Skeletal muscle cell (primary cell): ENCODE measurements around the gene CHN2.

ENCODE experiments used
- DNase-seq: peaks from one replicate; pipeline ENCODE4 v3.0.0-alpha.2; 2010; ENCODE audit warnings: low read depth
- H3K4me3 ChIP-seq: 2 replicates; pipeline ENCODE4 v1.5.1; 2011; ENCODE audit warnings: low read depth, mild to moderate bottlenecking, control low read depth, low read length, moderate library complexity

CHN2 gene

GRCh38 chr7:29214056-29214455 is 19.5 kb downstream of the CHN2 start:
- DNase-seq, result no peak
- no peak overlapping the region for H3K4me3 ChIP-seq

- no peak for DNase-seq
- no peak overlapping the region for H3K4me3 ChIP-seq
Observed at GRCh38 chr7:29214816-29215215, 20.2 kb downstream of the CHN2 start.

GRCh38 chr7:29216128-29216527 is 21.6 kb downstream of the CHN2 start:
- no peak for DNase-seq

GRCh38 chr7:29217113-29217512 is 22.5 kb downstream of the CHN2 start:
- H3K4me3 ChIP-seq, result no peak overlapping the region
- DNase-seq, result no peak

More at GRCh38 chr7:29216128-29216527, 21.6 kb downstream of the CHN2 start:
- H3K4me3 ChIP-seq, result no peak overlapping the region

- no peak for DNase-seq
- H3K4me3 ChIP-seq, result no peak overlapping the region
Observed at GRCh38 chr7:29224726-29225125, 30.2 kb downstream of the CHN2 start.

GRCh38 chr7:29228289-29229011 is 33.9 kb downstream of the CHN2 start:
- H3K4me3 ChIP-seq, result no peak overlapping the region
- no peak for DNase-seq

GRCh38 chr7:29229066-29229465 is 34.5 kb downstream of the CHN2 start:
- H3K4me3 ChIP-seq, result no peak overlapping the region
- DNase-seq, result no peak

GRCh38 chr7:29229946-29230345 is 35.4 kb downstream of the CHN2 start:
- H3K4me3 ChIP-seq, result no peak overlapping the region
- DNase-seq, result no peak

GRCh38 chr7:29230871-29231345 is 36.3 kb downstream of the CHN2 start:
- no peak overlapping the region for H3K4me3 ChIP-seq
- no peak for DNase-seq

GRCh38 chr7:29231671-29232232 is 37.2 kb downstream of the CHN2 start:
- no peak overlapping the region for H3K4me3 ChIP-seq
- DNase-seq, result no peak

- DNase-seq, result no peak
- no peak overlapping the region for H3K4me3 ChIP-seq
Observed at GRCh38 chr7:29234438-29234837, 39.9 kb downstream of the CHN2 start.

GRCh38 chr7:29236071-29236580 is 41.6 kb downstream of the CHN2 start:
- DNase-seq, result no peak

GRCh38 chr7:29236649-29237048 is 42.1 kb downstream of the CHN2 start:
- no peak for DNase-seq
- no peak overlapping the region for H3K4me3 ChIP-seq

More at GRCh38 chr7:29236071-29236580, 41.6 kb downstream of the CHN2 start:
- H3K4me3 ChIP-seq, result no peak overlapping the region

- H3K4me3 ChIP-seq, result no peak overlapping the region
- no peak for DNase-seq
Observed at GRCh38 chr7:29237489-29237888, 42.9 kb downstream of the CHN2 start.

- H3K4me3 ChIP-seq, result no peak overlapping the region
- DNase-seq, result no peak
Observed at GRCh38 chr7:29239638-29240037, 45.1 kb downstream of the CHN2 start.

GRCh38 chr7:29242265-29242664 is 47.7 kb downstream of the CHN2 start:
- DNase-seq, result no peak
- H3K4me3 ChIP-seq, result no peak overlapping the region

- no peak for DNase-seq
- H3K4me3 ChIP-seq, result no peak overlapping the region
Observed at GRCh38 chr7:29243910-29244655, 49.5 kb downstream of the CHN2 start.

- no peak for DNase-seq
- no peak overlapping the region for H3K4me3 ChIP-seq
Observed at GRCh38 chr7:29247224-29247962, 52.8 kb downstream of the CHN2 start.

- H3K4me3 ChIP-seq, result no peak overlapping the region
- no peak for DNase-seq
Observed at GRCh38 chr7:29247963-29248236, 53.3 kb downstream of the CHN2 start.
